GM21390 (cell line): ENCODE data around the gene FARS2.
A peak's percentile ranks its signal among the peaks of the same experiment; 100 is the strongest.

Source experiments
- ATAC-seq: cut with Tn5 transposase; IDR thresholded peaks from one replicate; pipeline ENCODE4 v1.9.1; 2021; ENCODE audit not compliant: unreplicated experiment

Gene FARS2

DNA sequence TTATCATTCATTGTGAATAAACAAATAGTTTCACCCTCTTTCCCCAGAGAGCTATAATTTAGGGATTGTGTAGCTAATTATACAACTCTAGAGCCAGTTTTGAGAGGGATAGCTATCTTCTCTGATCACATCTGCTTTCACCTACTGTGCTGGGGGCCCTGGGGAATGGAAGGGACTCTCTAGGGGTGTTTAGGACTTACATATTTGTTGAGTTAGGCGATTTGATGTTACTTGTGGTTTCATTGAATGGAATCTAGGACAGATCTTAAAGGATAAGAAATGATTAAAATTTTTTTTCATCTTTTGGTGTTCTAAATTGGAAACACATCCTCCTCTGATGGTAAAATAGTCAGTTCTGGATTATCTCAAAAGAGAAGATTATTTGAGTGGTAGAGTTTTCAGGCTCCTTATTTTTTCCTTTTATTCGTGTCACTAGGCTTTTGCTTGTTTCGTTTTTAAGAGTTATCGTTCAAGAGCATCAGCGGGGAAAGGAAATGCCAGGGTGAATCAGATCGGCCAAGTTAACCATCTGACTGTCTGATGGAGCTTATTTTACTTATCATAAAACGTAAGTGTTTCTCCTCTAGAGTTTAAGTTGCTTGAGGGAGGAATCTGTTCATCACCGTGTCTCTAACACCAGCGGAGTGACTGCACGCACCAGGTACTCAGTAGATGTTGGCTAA is 236.7 kb downstream of the FARS2 start:
- no peak for ATAC-seq

DNA sequence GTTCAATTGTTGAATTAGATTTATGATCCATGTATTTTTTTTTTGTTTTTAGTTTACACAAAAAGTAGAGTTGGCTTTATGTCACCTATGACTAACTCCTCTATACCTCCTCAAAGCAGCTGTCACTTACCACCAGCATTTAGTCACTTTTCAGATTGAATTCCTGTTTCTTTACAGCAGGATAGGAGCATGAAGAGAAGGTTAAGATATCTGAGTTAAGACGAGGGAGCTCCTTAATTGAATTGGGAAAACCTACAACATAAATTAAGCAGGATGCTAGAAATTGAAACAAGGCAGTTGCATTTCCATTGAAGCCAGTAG is 237.2 kb downstream of the FARS2 start:
- ATAC-seq = no peak

DNA sequence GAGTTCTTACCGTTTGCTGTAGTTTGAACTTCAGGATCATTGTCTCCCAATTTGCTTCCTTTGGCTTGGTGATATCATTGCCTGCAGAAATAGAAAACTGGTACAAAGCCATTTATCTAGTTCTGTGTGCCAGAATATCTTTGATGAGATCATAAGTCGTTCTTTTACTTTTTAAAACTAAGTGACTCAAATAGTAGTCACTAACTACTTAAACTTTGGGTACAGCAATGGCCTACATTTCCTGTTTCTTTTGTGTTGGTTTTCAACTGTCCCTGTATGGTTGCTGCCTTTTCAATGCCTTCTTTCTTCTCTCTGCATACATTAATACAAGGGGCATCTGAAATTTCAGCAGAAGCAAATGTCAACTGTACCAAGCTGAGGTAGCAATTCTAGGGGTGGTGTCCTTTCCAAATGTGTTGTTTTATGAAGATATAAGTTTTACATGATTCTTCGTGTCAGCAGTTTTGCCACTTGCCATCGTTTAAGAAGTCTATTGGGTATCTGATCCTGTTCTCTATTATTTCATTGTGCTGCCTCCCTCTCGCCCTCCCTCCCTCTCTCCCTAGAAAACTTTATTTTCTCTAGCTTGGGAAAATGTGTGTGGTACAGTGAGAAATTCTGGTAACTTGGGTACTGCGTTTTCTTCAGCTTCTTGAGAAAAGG is 238.5 kb downstream of the FARS2 start:
- ATAC-seq = no peak

DNA sequence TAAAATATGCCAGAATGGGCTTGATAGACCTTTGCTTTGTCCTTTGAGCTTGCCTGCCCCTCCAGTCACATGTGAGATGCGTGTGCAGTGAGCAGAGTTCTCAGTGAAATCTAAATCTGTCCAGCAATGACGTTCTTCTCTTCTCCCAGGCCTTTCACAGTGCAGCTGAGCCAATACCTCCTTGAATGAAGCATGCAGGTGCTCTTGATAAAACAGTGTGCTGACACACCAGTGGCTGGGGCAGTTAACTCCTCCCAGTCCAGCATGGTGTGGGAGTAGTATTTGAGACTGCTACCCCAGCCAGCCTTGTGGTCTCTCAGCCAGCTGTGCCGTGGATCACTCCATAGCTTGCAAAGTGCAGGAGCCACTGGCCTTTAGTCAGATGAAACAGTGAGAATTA is 240.5 kb downstream of the FARS2 start:
- ATAC-seq = no peak

DNA sequence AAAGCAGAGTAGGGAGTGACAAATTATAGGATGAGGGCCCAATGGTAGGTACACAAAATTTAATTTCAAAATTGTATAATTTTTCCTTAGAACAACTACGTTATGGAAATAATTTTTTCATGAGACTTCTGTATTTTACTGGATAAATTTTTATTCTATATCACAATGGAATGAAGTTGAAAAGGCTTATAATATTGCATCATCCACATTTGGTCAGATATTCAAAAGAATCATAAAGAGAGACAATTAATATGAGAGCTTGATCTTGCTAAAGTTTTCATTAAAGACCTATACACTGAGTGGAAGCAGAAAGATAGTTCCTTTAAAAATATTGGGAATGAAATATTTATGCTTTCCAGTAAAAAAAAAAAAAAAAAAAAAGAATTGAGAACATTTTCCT is 242.8 kb downstream of the FARS2 start:
- ATAC-seq = no peak

DNA sequence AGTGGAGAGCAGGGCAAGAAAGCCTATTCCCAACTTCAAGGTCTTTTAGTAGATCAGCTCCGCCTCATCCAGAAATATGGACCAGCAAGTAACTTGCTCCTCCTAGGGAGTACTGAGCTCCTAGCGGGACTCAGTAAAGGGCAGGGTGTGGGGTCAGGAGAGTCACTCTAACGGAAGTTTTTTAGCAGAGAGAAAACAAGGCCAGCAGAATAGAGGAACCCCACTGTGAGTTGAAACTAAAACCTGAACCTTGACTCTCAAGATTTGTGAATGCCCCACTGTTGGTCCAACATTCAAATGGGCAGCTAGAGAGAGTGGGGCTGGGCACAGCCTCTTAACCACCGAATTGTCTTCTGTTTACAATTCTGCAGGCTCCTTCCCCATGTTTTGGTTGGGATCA is 244.8 kb downstream of the FARS2 start:
- ATAC-seq = peak; percentile 29

DNA sequence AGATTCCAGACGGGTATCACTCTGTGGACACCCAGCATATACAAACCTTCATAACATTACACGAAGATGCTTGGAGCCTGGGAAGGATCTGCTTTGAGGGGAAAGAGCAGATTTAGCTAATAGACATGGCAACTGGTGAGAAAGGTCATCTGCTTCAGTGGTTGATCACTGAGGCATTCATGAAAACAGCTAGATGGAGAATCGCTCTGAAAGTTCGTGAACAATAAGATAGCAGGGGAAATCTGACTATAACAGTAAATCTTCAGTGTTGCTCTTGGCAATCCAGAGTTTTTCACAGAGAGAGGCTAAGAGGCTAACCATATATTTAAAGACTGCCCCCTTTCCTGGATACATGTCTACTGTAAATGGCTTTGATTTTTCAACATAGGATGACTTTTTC is 245.3 kb downstream of the FARS2 start:
- peak; percentile 33 for ATAC-seq

DNA sequence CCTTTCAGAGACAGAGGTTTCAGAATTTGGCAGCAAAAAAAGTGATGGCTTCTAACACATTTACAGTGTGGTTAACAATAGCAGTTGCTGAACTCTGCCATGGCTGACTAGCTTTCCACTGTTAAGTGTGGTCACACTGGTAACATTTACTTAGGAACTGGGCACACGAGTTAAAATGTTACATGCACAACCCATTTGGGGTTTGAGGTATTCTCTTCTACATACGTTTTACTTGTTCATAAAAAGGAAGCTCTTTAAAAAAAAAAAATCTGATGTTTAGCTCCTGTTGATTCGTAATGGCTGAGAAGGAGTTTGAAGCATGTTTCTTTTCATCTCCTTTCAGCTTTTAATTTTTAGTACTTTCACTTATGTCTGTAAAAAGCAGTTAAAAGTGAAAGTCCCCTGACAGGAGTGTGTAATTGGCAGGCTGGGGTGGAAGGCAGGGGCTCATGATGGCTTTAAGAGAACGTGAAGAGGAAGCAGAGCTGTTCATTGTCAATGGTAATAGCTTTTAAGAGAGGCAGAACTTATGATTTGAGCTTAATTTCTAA is 245.9 kb downstream of the FARS2 start:
- ATAC-seq = peak; percentile 92

DNA sequence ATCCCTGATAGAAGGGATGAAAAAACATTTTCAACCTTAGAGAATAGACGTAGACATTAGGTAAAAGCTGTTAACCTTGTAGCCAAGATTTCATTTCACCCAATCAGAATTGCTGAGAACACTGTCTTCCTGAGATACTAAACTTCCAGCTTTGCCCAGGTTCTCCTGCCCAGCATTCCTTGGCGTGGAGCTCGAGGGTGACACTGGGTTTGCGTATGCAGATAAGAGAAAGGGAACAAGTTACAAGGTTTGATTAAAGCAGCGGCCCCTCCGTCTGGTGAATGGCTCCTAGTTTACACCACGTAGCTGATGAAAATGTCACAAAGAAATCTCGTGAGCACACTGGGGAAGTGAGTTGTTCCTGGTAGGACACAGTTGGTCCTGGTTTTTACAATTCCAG is 247.8 kb downstream of the FARS2 start:
- ATAC-seq = no peak

DNA sequence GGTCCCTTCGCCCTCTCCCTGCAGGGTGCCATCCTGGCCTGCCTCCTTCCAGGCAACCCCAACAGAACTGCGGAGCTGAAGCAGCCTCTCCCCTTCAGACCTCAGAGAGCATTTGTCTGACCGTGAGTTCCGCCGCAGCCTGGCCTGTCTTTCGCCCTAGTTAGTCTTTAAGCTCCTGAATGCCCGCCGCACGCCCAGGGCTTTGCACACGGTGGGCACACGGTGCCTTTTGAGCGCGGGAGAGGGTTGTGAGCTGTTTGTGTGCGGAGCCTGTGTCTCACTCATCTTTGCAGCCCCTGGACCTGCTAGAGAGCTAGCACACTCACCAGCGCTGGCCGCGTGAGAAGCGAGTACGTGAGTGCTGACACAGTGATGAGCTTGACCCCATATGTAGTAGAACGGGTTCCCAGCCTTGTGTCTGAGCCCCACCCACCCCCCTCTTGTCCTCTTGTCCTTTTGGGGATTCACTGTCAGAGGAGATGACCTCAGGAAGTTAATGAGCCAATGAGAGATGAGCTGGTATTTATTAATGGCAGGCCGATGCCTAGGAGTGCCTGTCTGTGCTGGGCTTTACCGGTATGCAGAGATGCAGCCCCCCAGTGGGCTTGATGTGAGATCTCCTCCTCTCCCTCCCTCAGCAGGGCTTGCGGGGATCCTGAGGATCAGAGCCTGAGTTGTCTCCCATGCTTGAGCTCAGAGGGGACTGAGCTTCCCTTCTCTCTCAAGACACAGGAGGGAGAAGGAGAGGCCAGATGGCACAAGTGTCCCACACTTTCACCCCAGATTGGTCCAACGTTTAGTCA is 249.2 kb downstream of the FARS2 start:
- no peak for ATAC-seq

DNA sequence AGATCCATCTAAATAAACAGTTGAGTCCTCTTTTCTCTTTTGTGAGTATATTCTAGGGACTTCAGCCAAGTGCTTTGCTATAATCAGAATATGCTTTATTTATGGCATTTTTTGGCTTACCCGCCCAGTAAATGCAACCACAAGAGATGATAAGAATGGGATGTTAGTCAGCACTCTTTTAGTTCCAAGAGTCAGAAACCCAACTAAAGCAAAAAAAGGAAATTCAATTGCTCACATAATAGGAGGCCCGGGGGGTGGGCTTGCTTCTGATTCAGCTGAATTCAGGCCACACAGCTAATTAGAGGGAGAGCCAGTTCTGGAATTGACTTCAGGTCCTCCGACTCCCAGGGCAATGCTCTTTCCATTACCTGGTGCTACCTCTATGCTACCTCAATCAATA is 250.6 kb downstream of the FARS2 start:
- ATAC-seq = no peak

DNA sequence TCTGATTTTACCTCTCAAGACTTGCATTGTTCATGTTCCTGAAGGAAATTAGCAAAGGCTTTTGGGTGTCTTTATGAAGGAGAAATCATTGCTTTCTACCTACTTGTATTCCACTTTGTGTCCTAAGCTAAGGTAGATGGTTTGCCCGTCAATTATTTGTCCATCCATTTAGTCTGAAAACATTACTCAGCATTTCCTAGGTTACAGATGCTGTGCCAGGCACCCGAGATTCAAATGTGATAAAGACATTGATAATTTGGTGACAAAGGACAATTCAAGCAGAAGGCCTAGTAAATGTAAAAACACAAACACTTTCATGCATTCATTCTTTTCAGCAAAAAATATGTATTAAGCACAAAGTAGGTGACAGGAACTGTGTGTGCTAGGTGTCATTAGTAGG is 251.1 kb downstream of the FARS2 start:
- ATAC-seq = no peak

DNA sequence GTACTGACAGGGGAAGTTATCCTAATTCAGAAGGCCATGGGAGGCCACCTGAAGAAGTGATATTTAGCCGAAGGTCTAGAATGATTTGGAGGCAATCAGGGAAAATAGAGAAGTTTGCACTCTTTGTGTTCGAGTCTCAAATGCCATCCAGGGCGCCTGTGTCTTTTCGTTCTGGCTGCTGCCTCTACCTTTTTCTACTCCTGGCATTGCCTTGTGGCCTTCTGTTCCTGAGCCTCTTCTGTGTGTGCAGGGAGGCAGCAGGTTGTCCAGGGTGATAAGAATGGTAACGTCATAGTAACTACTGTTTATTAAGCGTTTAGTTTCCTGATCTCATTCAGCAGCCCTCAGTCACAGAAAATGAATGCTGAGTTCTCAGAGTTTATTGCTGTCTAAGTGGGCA is 252.1 kb downstream of the FARS2 start:
- no peak for ATAC-seq

DNA sequence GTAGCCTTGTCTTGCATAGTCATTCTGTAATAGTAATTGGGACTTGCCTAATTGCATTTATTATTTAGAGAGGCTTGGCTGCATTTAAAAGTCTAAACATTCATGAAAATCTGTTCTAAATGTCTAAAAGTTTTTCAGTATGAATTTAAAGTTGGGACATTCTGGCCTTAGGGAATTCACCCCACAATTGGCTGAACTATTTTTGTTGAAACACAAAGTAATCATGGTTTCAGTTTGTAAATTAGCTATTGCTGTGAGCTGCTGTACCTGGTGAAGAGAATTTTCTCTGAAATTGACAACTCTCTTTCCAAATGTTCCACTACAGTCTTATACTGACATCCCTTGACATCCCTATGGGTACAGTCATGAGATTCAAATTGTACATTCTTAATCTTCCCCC is 253.0 kb downstream of the FARS2 start:
- ATAC-seq = no peak

DNA sequence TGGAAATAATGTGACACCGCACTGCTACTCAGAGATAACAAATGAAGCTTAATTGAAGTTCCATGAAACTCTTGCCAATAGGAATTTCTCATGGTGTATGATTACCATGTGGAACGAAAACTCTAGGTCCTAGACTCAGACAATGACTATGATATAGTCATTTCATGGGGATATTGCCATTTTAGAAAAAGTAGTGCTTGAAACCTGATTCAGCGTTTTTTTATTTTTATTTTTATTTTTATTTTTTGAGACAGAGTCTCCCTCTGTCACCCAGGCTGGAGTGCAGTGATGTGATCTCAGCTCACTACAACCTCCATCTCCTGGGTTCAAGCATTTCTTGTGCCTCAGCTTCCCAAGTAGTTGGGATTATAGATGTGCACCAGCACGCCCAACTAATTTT is 253.9 kb downstream of the FARS2 start:
- ATAC-seq = no peak

DNA sequence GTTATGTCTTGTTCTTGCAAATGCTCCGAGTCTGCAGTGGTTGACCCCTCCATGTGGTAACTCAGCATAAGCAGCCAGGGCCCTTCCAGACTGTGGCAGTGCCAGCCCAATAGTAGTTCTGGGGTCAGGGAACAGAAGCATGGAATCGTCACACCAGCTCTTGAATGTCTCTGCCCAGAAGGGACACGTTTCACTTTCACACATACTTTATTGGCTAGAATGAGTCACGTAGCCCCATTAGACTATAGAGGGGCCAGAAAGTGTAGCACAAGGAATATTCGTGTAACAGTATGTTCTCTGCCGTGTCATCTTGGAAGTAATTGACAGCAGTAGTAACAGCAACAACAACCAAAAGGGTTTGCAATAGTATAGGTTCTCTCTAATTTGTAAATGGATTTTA is 254.7 kb downstream of the FARS2 start:
- no peak for ATAC-seq

DNA sequence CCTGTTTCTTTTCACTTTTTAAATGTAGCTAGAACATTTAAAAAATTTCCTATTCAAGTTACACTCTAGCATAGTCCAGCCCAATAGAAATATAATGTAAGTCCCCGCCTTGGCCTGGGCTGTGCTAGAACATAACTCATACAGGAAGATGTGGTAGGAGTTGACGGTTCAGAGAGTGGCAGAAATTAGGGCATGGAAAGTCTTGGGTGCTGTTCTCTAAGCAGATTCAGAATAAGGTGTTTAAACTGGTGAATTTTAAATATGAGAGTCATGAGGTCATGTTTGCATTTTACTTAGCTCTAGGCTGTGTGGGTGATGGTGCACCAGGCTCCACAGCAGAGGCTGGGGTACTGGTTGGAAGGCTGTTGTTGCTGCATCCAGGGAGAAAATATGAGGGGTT is 256.5 kb downstream of the FARS2 start:
- no peak for ATAC-seq

DNA sequence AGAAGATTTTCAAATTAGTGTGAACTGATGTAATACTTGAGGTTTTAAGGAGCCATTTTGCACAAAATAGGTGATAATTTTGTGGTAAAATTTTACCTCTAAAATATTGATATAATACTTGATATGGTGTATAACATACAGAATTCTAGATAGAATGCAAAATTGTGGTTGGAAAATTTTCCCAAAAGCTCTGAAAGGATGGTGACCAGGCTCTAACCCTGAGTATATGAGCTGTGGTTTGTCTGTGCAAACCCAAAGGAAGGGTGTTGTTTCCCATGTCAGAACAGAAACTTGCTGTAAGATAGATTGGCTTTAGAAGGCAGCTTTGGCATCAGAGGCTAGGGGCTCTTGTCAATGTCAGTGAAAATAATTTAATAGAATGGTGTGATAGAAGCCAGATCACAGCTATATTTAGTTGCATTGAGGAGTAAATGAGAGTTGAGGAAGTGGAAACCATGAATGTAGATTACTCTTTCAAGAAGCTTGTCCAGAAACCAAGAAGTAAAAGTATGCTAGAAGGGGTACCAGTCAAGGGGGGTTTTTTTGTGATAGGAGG is 257.7 kb downstream of the FARS2 start:
- ATAC-seq = no peak

DNA sequence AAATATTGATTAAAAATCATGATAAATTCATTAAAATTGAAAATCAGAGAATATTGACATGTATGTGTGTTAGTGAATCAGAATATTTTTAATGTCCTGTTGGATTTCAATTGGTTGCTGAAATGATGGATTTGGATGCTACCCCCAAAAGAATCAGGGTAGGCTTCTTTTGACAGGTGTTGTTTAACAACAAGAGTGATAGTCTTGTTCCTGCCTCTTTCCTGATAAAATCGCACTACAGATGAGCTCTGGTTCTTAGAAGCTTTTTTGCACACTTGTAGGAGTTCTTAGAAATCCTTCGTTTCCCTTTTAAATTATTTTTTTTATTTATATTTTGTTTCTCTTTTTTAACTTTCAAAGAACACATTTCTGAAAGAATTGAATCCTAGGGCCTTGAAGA is 259.5 kb downstream of the FARS2 start:
- ATAC-seq = no peak

DNA sequence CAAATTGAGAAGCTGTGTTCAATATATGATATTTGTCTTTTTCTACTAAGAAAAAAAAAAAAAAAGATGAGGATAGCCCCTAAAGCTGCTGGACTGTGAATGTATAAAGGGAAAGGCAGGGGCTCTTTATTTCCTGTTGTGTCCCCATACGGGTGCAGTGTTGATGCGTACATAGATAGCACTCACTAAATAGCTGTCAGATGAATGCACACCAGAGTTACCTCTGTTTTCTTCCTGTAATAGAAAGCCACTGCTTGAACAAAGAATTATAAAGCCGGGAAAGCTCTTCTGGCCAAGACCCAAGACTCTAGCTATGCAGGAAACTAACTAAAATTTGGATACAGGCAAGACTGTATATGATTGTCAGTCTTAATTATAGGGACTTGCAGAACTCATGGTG is 260.0 kb downstream of the FARS2 start:
- no peak for ATAC-seq

DNA sequence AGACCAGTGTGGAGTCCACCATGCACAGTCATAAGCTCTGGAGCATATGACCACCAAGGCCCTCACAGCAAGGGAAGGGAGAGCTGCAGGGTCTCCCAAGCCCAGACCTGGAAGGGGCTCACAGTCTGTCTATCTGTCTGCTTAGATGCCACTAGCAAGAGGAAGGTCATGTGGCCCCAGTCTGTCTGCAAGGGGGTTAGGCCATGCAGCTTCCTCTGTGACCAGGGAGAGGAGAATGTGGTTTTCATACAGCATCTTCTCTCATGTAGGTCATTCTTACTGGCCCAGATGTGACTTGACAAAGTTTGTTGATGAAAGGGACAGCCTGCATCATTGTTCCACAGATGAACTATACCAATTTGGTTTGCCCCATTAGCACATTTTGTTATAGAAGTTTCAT is 260.8 kb downstream of the FARS2 start:
- no peak for ATAC-seq

DNA sequence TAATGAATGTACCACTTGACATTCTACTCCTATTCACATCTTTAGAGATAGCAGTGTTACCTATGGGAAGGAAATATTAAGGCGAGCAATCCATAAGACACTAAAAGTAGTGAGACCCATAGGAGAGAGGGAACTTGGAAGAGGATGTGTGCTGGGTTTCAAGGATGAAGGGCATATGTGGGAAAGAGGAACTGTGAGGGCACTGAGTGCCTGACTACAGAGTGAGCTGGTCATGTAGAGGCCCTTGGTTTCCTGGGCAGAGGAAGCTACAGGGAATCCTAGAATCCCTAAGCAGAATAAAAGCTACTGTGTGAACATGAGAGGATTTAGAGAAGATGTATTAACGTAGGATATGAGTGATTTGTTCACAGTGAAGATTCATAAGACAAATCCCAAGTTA is 262.8 kb downstream of the FARS2 start:
- ATAC-seq = no peak
